Mammary epithelial cell (primary cell): ENCODE data around the gene LRRFIP1.

Source experiments
- CTCF ChIP-seq, 2 donors: IDR thresholded peaks in 1 of 2; conservative IDR thresholded peaks in 1 of 2; 2 replicates each; pipeline ENCODE4 v1.5.1; 2011 to 2012; ENCODE audit warnings: inconsistent platforms in 2 of 2, low read length in 2 of 2, mild to moderate bottlenecking in 2 of 2, control low read depth in 1 of 2, low read depth in 1 of 2; ENCODE audit not compliant: insufficient read depth in 1 of 2; ENCODE audit errors: extremely low read depth in 1 of 2
- EZH2 ChIP-seq: IDR thresholded peaks from 2 replicates; pipeline ENCODE4 v1.6.1; 2012; ENCODE audit warnings: low read length, inconsistent platforms, borderline replicate concordance

GRCh38 chr2:237643582-237644380, 16.4 kb downstream of the LRRFIP1 start:
- TF ChIP-seq CTCF (conservative IDR thresholded peaks at IDR 0.05 in 1 of 2, IDR thresholded peaks at IDR 0.05 in 1 of 2; ENCODE audit: extremely low read depth in 1 of 2, insufficient read depth in 1 of 2, low read depth in 1 of 2, low read length in 2 of 2) (no peak), EZH2 (no peak)
